SK-N-SH (cell line): Measurements from ENCODE around the gene MEN1. TPM values are rescaled to one million over a fixed set of nuclear protein-coding genes. Genes with fewer than 3 reads are reported as not detected.

ENCODE experiments used
- CTCF ChIA-PET: fragments of 300-600, 350-600 bp; formaldehyde crosslinking; extraction: SDS; loops from one replicate; lab custom pipeline; 2021; lab: Yijun Ruan, JAX
- POLR2A ChIA-PET: fragments of 350-600 bp; sonication (Branson Sonifier 250); formaldehyde crosslinking; extraction: SDS; loops from one replicate; lab custom pipeline; 2020; ENCODE audit warnings: antibody characterized with exemption, inconsistent platforms; lab: Yijun Ruan, JAX
- DNase-seq: peaks from one replicate; pipeline ENCODE4 v3.0.0; 2012
- H2AFZ ChIP-seq: fragments of 200-600 bp; sonication (generic); 2 replicates; pipeline ENCODE4 v1.8.1; 2016; ENCODE audit warnings: antibody characterized with exemption, mild to moderate bottlenecking, low read depth
- H3F3A ChIP-seq: fragments of 200-600 bp; sonication (generic); replicated peaks from 2 replicates; pipeline ENCODE3; 2016; ENCODE audit warnings: antibody characterized with exemption, mild to moderate bottlenecking; ENCODE audit not compliant: insufficient read depth
- H3K27ac ChIP-seq, 2 experiments: fragments of 200-500 bp in 1 of 2; fragments of 200-600 bp in 1 of 2; sonication (Bioruptor generic) in 1 of 2; sonication (generic), shearing (Covaris generic) in 1 of 2; 2 replicates each; pipeline versions ENCODE4 v1.5.1 to v1.6.1; 2014 to 2016; ENCODE audit warnings: low read depth in 2 of 2, inconsistent platforms in 1 of 2, low read length in 1 of 2, mild to moderate bottlenecking in 1 of 2, mixed read lengths in 1 of 2
- H3K27me3 ChIP-seq: fragments of 200-600 bp; sonication (generic), shearing (Covaris generic); 2 replicates; pipeline ENCODE4 v1.6.1; 2016; ENCODE audit warnings: mixed run types; ENCODE audit not compliant: insufficient read depth
- H3K36me3 ChIP-seq, 2 experiments: fragments of 200-500 bp in 1 of 2; fragments of 200-600 bp in 1 of 2; sonication (Bioruptor generic) in 1 of 2; sonication (generic) in 1 of 2; replicated peaks in 1 of 2; 2 replicates each; pipeline versions ENCODE3 to v1.5.1; 2014 to 2016; ENCODE audit warnings: low read length in 1 of 2, mild to moderate bottlenecking in 1 of 2; ENCODE audit not compliant: insufficient read depth in 2 of 2, control insufficient read depth in 1 of 2
- H3K4me1 ChIP-seq, 2 experiments: fragments of 200-500 bp in 1 of 2; fragments of 200-600 bp in 1 of 2; sonication (Bioruptor generic) in 1 of 2; sonication (generic), shearing (Covaris generic) in 1 of 2; 2 replicates each; pipeline versions ENCODE4 v1.5.1 to v1.6.1; 2014 to 2016; ENCODE audit warnings: low read depth in 1 of 2, low read length in 1 of 2, mixed run types in 1 of 2; ENCODE audit not compliant: insufficient read depth in 2 of 2, control insufficient read depth in 1 of 2
- H3K4me2 ChIP-seq: fragments of 200-600 bp; sonication (generic), shearing (Covaris generic); 2 replicates; pipeline ENCODE4 v1.6.1; 2017; ENCODE audit warnings: mixed run types
- H3K4me3 ChIP-seq, 2 experiments: fragments of 200-500 bp in 1 of 2; fragments of 200-600 bp in 1 of 2; sonication (Bioruptor generic) in 1 of 2; sonication (generic), shearing (Covaris generic) in 1 of 2; 2 replicates each; pipeline versions ENCODE4 v1.5.1 to v1.8.1; 2014 to 2016; ENCODE audit warnings: low read depth in 2 of 2, inconsistent platforms in 1 of 2, low read length in 1 of 2, mild to moderate bottlenecking in 1 of 2, mixed read lengths in 1 of 2, moderate library complexity in 1 of 2
- H3K79me2 ChIP-seq: fragments of 200-600 bp; sonication (generic); 2 replicates; pipeline ENCODE4 v1.8.1; 2017; ENCODE audit warnings: mild to moderate bottlenecking; ENCODE audit not compliant: insufficient read depth
- H3K9ac ChIP-seq: fragments of 200-600 bp; sonication (generic); 2 replicates; pipeline ENCODE4 v1.6.1; 2017; ENCODE audit warnings: mixed run types
- H3K9me2 ChIP-seq: fragments of 200-600 bp; sonication (generic); 2 replicates; pipeline ENCODE4 v1.6.1; 2017; ENCODE audit warnings: mixed run types
- H3K9me3 ChIP-seq: fragments of 200-600 bp; sonication (generic); 2 replicates; pipeline ENCODE4 v1.6.1; 2017; ENCODE audit warnings: mixed run types, mild to moderate bottlenecking, moderate library complexity
- H4K20me1 ChIP-seq: fragments of 200-600 bp; sonication (generic); 2 replicates; pipeline ENCODE4 v1.6.1; 2017; ENCODE audit warnings: mild to moderate bottlenecking, mixed run types; ENCODE audit not compliant: insufficient read depth
- ELF1 ChIP-seq: IDR thresholded peaks from 2 replicates; pipeline ENCODE4 v1.4.0; 2012
- EZH2phosphoT487 ChIP-seq: fragments of 200-600 bp; sonication (generic); IDR thresholded peaks from 2 replicates; pipeline ENCODE4 v1.6.1; 2017; ENCODE audit warnings: low read depth, mixed run types, mild to moderate bottlenecking, antibody characterized with exemption, moderate library complexity, borderline replicate concordance
- FOXJ3 ChIP-seq: sonication (generic); formaldehyde crosslinking; IDR thresholded peaks from 2 replicates; pipeline ENCODE4 v1.5.1; 2020; ENCODE audit warnings: mild to moderate bottlenecking, missing genetic modification reagents
- FOXM1 ChIP-seq: IDR thresholded peaks from 2 replicates; pipeline ENCODE4 v1.4.0; 2012; ENCODE audit warnings: low read depth, mild to moderate bottlenecking
- GATA2 ChIP-seq: sonication (generic); formaldehyde crosslinking; IDR thresholded peaks from 2 replicates; pipeline ENCODE4 v1.5.0; 2020; ENCODE audit warnings: mild to moderate bottlenecking, missing genetic modification reagents
- IRF3 ChIP-seq: fragments of 150-350 bp; IDR thresholded peaks from 2 replicates; pipeline ENCODE4 v1.6.1; 2016; ENCODE audit warnings: mild to moderate bottlenecking, low read depth, low read length
- JUND ChIP-seq: IDR thresholded peaks from 2 replicates; pipeline ENCODE4 v1.4.0; 2012
- MXI1 ChIP-seq: IDR thresholded peaks from 2 replicates; pipeline ENCODE4 v1.6.1; 2012; ENCODE audit warnings: mild to moderate bottlenecking, low read depth, low read length, improper control_type of control experiment
- PBX3 ChIP-seq: IDR thresholded peaks from 2 replicates; pipeline ENCODE4; 2012
- POLR2AphosphoS5 ChIP-seq: IDR thresholded peaks from 2 replicates; pipeline ENCODE4 v1.6.1; 2012; ENCODE audit warnings: low read depth, low read length
- RCOR1 ChIP-seq: fragments of 150-350 bp; IDR thresholded peaks from 2 replicates; pipeline ENCODE4 v1.6.1; 2017; ENCODE audit warnings: antibody characterized with exemption, low read length
- RXRA ChIP-seq: IDR thresholded peaks from 2 replicates; pipeline ENCODE4 v1.4.0; 2012; ENCODE audit warnings: low read depth, mild to moderate bottlenecking, borderline replicate concordance
- SIN3A ChIP-seq: IDR thresholded peaks from 2 replicates; pipeline ENCODE4 v1.6.1; 2012; ENCODE audit warnings: low read depth, mild to moderate bottlenecking, low read length, moderate library complexity, borderline replicate concordance
- TCF12 ChIP-seq: IDR thresholded peaks from 2 replicates; pipeline ENCODE4 v1.4.0; 2012
- YY1 ChIP-seq: IDR thresholded peaks from 2 replicates; pipeline ENCODE4 v1.4.0; 2012; ENCODE audit warnings: low read depth, mild to moderate bottlenecking
- WGBS: methylation state at CpG from one replicate; pipeline ENCODE4 v1.1.6; 2017; ENCODE audit warnings: low lambda C conversion rate; 5-methylcytosine and 5-hydroxymethylcytosine counted together
- polyA plus RNA-seq, 3 experiments: library from polyadenylated mRNA; depleted of rRNA; stranded (reverse); fragments of >200 nt; gene quantifications; 2 replicates each; pipeline ENCODE4 v1.2.3, GENCODE V29; 2012
- TF ChIP-seq, protein P1 (sequence below): fragments of 150-350 bp; IDR thresholded peaks from 2 replicates; pipeline ENCODE4 v1.6.1; 2017; ENCODE audit warnings: antibody characterized with exemption, low read length, low read depth, borderline replicate concordance
- TF ChIP-seq, protein P2 (sequence below): fragments of 200-600 bp; sonication (generic); IDR thresholded peaks from 2 replicates; pipeline ENCODE4 v1.6.1; 2017; ENCODE audit warnings: antibody characterized with exemption, mild to moderate bottlenecking, moderate library complexity
- TF ChIP-seq, protein P3 (sequence below): IDR thresholded peaks from 2 replicates; pipeline ENCODE4 v1.4.0; 2012; ENCODE audit warnings: low read depth
- TF ChIP-seq, protein P4 (sequence below): IDR thresholded peaks from 2 replicates; pipeline ENCODE4 v1.6.1; 2012; ENCODE audit warnings: mild to moderate bottlenecking, low read depth, low read length, moderate library complexity

MEN1 gene
- polyA plus RNA-seq, 1 of the 3 experiments (the other 2 are of a cell fraction) = 52.9 TPM

DNA sequence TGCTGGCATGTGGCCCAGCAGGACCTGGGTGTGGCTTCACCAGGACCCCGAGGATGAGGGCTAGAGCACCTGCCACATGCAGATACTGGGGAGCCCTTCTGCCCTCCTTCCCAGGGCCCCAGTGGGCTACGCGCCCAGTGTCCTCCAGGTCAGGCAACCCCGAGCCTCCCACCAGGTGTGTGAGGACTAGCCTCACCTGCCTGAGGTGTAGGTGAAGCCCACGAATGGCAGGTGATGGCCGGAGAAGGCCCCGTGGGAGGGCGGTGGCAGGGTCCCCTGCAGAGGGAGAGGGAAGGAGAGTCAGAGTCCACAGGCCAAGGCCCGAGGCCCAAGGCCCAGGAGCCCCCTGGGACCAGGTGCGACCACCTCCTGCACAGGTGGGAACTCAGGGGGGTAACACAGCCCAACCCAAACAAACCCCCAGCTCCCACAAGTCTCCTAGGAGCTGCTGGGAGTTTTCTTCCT is 27.6 kb upstream of the MEN1 start (continued):
- TF ChIP-seq, protein P1, sequence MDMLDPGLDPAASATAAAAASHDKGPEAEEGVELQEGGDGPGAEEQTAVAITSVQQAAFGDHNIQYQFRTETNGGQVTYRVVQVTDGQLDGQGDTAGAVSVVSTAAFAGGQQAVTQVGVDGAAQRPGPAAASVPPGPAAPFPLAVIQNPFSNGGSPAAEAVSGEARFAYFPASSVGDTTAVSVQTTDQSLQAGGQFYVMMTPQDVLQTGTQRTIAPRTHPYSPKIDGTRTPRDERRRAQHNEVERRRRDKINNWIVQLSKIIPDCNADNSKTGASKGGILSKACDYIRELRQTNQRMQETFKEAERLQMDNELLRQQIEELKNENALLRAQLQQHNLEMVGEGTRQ = no peak
- no peak for TF ChIP-seq FOXJ3 (CRISPR knock-in tag)

GRCh38 chr11:64836448-64837072 is 26.2 kb upstream of the MEN1 start:
- POLR2A ChIA-PET = interaction anchor here (1.5 kb wide), 1 partner anchor 26 kb away, joined by 4 read pairs; the partner anchor contains the start of gene MEN1
- 89% methylated on average over 13 of the region's 16 CpGs for WGBS

More at GRCh38 chr11:64836448-64837072, 26.2 kb upstream of the MEN1 start:
- no peaks in the 10 kb centered on the region for H3F3A ChIP-seq
- H3K9ac ChIP-seq = no peak overlapping the region
- H3K27me3 ChIP-seq = no peaks in the 10 kb centered on the region
- no peak for TF ChIP-seq IRF3
- no peak for TF ChIP-seq PBX3
- no peak for TF ChIP-seq SIN3A
- no peak for TF ChIP-seq FOXJ3 (CRISPR knock-in tag)
- TF ChIP-seq, protein P2, sequence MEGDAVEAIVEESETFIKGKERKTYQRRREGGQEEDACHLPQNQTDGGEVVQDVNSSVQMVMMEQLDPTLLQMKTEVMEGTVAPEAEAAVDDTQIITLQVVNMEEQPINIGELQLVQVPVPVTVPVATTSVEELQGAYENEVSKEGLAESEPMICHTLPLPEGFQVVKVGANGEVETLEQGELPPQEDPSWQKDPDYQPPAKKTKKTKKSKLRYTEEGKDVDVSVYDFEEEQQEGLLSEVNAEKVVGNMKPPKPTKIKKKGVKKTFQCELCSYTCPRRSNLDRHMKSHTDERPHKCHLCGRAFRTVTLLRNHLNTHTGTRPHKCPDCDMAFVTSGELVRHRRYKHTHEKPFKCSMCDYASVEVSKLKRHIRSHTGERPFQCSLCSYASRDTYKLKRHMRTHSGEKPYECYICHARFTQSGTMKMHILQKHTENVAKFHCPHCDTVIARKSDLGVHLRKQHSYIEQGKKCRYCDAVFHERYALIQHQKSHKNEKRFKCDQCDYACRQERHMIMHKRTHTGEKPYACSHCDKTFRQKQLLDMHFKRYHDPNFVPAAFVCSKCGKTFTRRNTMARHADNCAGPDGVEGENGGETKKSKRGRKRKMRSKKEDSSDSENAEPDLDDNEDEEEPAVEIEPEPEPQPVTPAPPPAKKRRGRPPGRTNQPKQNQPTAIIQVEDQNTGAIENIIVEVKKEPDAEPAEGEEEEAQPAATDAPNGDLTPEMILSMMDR = no peak
- no peak for TF ChIP-seq POLR2AphosphoS5
- no peak for TF ChIP-seq RCOR1
- no peak for TF ChIP-seq MXI1
- TF ChIP-seq GATA2 (CRISPR knock-in tag) = no peak
- TF ChIP-seq ELF1 = no peak
- no peak for TF ChIP-seq FOXM1
- TF ChIP-seq, protein P3, sequence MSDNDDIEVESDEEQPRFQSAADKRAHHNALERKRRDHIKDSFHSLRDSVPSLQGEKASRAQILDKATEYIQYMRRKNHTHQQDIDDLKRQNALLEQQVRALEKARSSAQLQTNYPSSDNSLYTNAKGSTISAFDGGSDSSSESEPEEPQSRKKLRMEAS = no peak
- TF ChIP-seq, protein P4, sequence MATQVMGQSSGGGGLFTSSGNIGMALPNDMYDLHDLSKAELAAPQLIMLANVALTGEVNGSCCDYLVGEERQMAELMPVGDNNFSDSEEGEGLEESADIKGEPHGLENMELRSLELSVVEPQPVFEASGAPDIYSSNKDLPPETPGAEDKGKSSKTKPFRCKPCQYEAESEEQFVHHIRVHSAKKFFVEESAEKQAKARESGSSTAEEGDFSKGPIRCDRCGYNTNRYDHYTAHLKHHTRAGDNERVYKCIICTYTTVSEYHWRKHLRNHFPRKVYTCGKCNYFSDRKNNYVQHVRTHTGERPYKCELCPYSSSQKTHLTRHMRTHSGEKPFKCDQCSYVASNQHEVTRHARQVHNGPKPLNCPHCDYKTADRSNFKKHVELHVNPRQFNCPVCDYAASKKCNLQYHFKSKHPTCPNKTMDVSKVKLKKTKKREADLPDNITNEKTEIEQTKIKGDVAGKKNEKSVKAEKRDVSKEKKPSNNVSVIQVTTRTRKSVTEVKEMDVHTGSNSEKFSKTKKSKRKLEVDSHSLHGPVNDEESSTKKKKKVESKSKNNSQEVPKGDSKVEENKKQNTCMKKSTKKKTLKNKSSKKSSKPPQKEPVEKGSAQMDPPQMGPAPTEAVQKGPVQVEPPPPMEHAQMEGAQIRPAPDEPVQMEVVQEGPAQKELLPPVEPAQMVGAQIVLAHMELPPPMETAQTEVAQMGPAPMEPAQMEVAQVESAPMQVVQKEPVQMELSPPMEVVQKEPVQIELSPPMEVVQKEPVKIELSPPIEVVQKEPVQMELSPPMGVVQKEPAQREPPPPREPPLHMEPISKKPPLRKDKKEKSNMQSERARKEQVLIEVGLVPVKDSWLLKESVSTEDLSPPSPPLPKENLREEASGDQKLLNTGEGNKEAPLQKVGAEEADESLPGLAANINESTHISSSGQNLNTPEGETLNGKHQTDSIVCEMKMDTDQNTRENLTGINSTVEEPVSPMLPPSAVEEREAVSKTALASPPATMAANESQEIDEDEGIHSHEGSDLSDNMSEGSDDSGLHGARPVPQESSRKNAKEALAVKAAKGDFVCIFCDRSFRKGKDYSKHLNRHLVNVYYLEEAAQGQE = no peak
- TF ChIP-seq JUND = no peak
- no peak for TF ChIP-seq RXRA
- no peak for TF ChIP-seq TCF12
- TF ChIP-seq EZH2phosphoT487 = no peak
- no peak for TF ChIP-seq YY1
- H3K4me3 ChIP-seq = no peak overlapping the region
- no peaks in the 10 kb centered on the region for H3K36me3 ChIP-seq
- no peaks in the 10 kb centered on the region for H4K20me1 ChIP-seq
- no peaks in the 10 kb centered on the region for H3K9me3 ChIP-seq
- H3K79me2 ChIP-seq = no peaks in the 10 kb centered on the region
- CTCF ChIA-PET = interaction anchor here (2.9 to 3.9 kb wide), 3 partner anchors 8 to 58 kb away, joined by 12 to 21 read pairs (median 15); partner anchors contain the start of gene CDC42BPG
- no peak overlapping the region for H2AFZ ChIP-seq
- H3K4me1 ChIP-seq = peaks cover 0 to 5% of the 10 kb centered on the region in 2 experiments; a peak in 1 of 4 replicates
- no peak overlapping the region for H3K27ac ChIP-seq
- no peak for DNase-seq
- no peak overlapping the region for H3K4me2 ChIP-seq
- no peaks in the 10 kb centered on the region for H3K9me2 ChIP-seq
